Measurements from ENCODE around the gene SRPRA. TPM values are rescaled to one million over a fixed set of nuclear protein-coding genes. Genes with fewer than 3 reads are reported as not detected.
A peak's percentile ranks its signal among the peaks of the same experiment; 100 is the strongest.

Gene SRPRA
- total and polyA plus RNA-seq, 10 of the 15 experiments (the other 5 are each of a cell fraction or from before 2014, with no cell fraction given) = 29.6 to 131 (median 92.8) TPM

GRCh38 chr11:126305699-126306098 lies 37.0 kb upstream of the SRPRA start (continued):
- peak; percentile 72; the same call in 1 of the 2 replicates for TF ChIP-seq TCF12 (IDR thresholded peaks at IDR 0.05; ENCODE audit: low read depth, low read length)
- peak; percentile 54 for TF ChIP-seq MEF2B (IDR thresholded peaks at IDR 0.05; ENCODE audit: partially characterized antibody, poor library complexity, severe bottlenecking)
- TF ChIP-seq, protein P1, sequence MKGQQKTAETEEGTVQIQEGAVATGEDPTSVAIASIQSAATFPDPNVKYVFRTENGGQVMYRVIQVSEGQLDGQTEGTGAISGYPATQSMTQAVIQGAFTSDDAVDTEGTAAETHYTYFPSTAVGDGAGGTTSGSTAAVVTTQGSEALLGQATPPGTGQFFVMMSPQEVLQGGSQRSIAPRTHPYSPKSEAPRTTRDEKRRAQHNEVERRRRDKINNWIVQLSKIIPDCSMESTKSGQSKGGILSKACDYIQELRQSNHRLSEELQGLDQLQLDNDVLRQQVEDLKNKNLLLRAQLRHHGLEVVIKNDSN (IDR thresholded peaks at IDR 0.05; ENCODE audit: borderline replicate concordance, extremely low read length, insufficient read depth, low read depth, low read length) = peak; percentile 5
- TF ChIP-seq TCF3 (IDR thresholded peaks at IDR 0.05; ENCODE audit: borderline replicate concordance, insufficient read depth, low read depth, low read length) = peak; percentile 56; the same call in 1 of the 2 replicates
- peak; percentile 89 for TF ChIP-seq RAD51 (IDR thresholded peaks at IDR 0.05)
- peak; percentile 79 for TF ChIP-seq YY1 (IDR thresholded peaks at IDR 0.05; ENCODE audit: low read depth, low read length)
- TF ChIP-seq CHD4 (IDR thresholded peaks at IDR 0.05) = no peak
- TF ChIP-seq USF2 (IDR thresholded peaks at IDR 0.05; ENCODE audit: borderline replicate concordance, low read depth, low read length) = peak; percentile 51; the same call in 1 of the 2 replicates

GRCh38 chr11:126304457-126305075 lies 35.9 kb upstream of the SRPRA start:
- TF ChIP-seq IKZF2 (IDR thresholded peaks at IDR 0.05) (peak in 1 of 2 experiments; percentile 9; a peak in 1 of 4 replicates), CEBPB (IDR thresholded peaks at IDR 0.05; ENCODE audit: borderline replicate concordance in 1 of 2, low read depth in 2 of 2, low read length in 2 of 2) (no peak), ZNF24 (IDR thresholded peaks at IDR 0.05) (no peak), NFYB (IDR thresholded peaks at IDR 0.05; ENCODE audit: insufficient read depth, low read depth, low read length) (0 out of 2 replicates have a peak, but pooled peaks have one; percentile 3), YY1 (IDR thresholded peaks at IDR 0.05; ENCODE audit: low read depth, low read length) (peak; percentile 35; the same call in 1 of the 2 replicates), NRF1 (conservative IDR thresholded peaks at IDR 0.05; ENCODE audit: low read depth, low read length) (no peak), MXI1 (IDR thresholded peaks at IDR 0.05; ENCODE audit: low read depth, low read length) (no peak), IRF4 (IDR thresholded peaks at IDR 0.05; ENCODE audit: low read depth, low read length) (0 out of 2 replicates have a peak, but pooled peaks have one; percentile 3), RUNX3 (IDR thresholded peaks at IDR 0.05; ENCODE audit: low read length) (no peak)
- Histone ChIP-seq H3K9ac (ENCODE audit: control insufficient read depth, insufficient read depth, low read length) (peak overlapping the region; percentile 97), H3K27me3 (replicated peaks in 1 of 2; ENCODE audit: control insufficient read depth in 2 of 2, insufficient read depth in 2 of 2, low read length in 1 of 2) (no peaks in the 10 kb centered on the region), H3K27ac (ENCODE audit: control insufficient read depth, insufficient read depth) (peak overlapping the region; percentile 92), H3K4me3 (peak overlapping the region; percentile 96), H3K4me2 (ENCODE audit: control insufficient read depth, insufficient read depth) (peak overlapping the region; percentile 83), H3K36me3 (ENCODE audit: control insufficient read depth in 2 of 2, insufficient read depth in 2 of 2, low read length in 1 of 2) (0 out of 4 replicates have a peak, but pooled peaks cover 0 to 6% of the 10 kb centered on the region in 2 experiments), H3K79me2 (ENCODE audit: control insufficient read depth, insufficient read depth, low read length) (peaks cover 25% of the 10 kb centered on the region), H3K9me3 (replicated peaks; ENCODE audit: control insufficient read depth, insufficient read depth, low read length) (no peaks in the 10 kb centered on the region), H4K20me1 (ENCODE audit: control insufficient read depth, insufficient read depth) (no peaks in the 10 kb centered on the region), H3K4me1 (ENCODE audit: control insufficient read depth, insufficient read depth, low read length) (peaks cover 11% of the 10 kb centered on the region), H2AFZ (ENCODE audit: control insufficient read depth, low read depth, low read length) (peak overlapping the region; percentile 93)
- DNase-seq (ENCODE audit: low read depth, low spot score) (no peak), ATAC-seq (peak; percentile 74), FAIRE-seq (peak; percentile 47)
- BruUV-seq (replicated peaks) = TSS peak; percentile 80
- intact Hi-C loops (cut with micrococcal nuclease; ENCODE audit: unreplicated experiment) (loop anchor here (1.0 to 2.0 kb wide), 2 partner anchors 20 to 36 kb away; partner anchors contain the start of genes FOXRED1 and SRPRA), in situ Hi-C loops (cut with MboI) (no loop called here)
- ChIA-PET RAD21 (ENCODE audit: unreplicated experiment) (interaction anchor here (1.0 to 2.7 kb wide), 4 partner anchors 11 to 93 kb away, joined by 4 to 7 read pairs (median 4); partner anchors contain the start of genes FAM118B and RPUSD4), CTCF (interaction anchor here (0.6 to 10.0 kb wide), 3 partner anchors 9 to 178 kb away, joined by 3 to 232 read pairs (median 3); no protein-coding TSS in a partner anchor), POLR2A (interaction anchor here (0.6 to 1.3 kb wide), 6 partner anchors 11 to 116 kb away, joined by 3 to 5 read pairs (median 4); partner anchors contain the start of gene ST3GAL4), SMC1A (ENCODE audit: uncharacterized antibody, unreplicated experiment) (interaction anchor here (0.9 to 3.5 kb wide), 7 partner anchors 8 to 176 kb away, joined by 3 to 14 read pairs (median 5); partner anchors contain the start of genes FOXRED1 and SRPRA)
- WGBS (ENCODE audit: insufficient coverage, insufficient replicate concordance, low lambda C conversion rate, missing lambda C conversion rate) = under 1% methylated on average over 12 of the region's 12 CpGs

Measured in GM12878 (cell line).